MM.1S (cell line): Measurements from ENCODE around the gene TAP1.
A peak's percentile ranks its signal among the peaks of the same experiment; 100 is the strongest.

Source experiments
- DNase-seq: peaks from one replicate; pipeline ENCODE4 v3.0.0-alpha.2; 2015
- H2AFZ ChIP-seq: fragments of 300-600 bp; sonication (generic); 2 replicates; pipeline ENCODE4 v1.6.0; 2016; ENCODE audit warnings: antibody characterized with exemption, low read length
- H3F3A ChIP-seq: fragments of 300-600 bp; sonication (generic); 2 replicates; pipeline ENCODE4 v1.6.1; 2016; ENCODE audit warnings: mild to moderate bottlenecking, antibody characterized with exemption, low read length, moderate library complexity, mixed read lengths; ENCODE audit not compliant: insufficient read depth
- H3K27ac ChIP-seq: fragments of 300-600 bp; sonication (generic); 2 replicates; pipeline ENCODE4 v1.5.1; 2016; ENCODE audit warnings: mild to moderate bottlenecking, low read length
- H3K27me3 ChIP-seq: fragments of 300-600 bp; sonication (generic); replicated peaks from 2 replicates; pipeline ENCODE4 v1.6.0; 2016; ENCODE audit warnings: low read length; ENCODE audit not compliant: insufficient read depth
- H3K36me3 ChIP-seq: fragments of 300-600 bp; sonication (generic); replicated peaks from 2 replicates; pipeline ENCODE4 v1.6.1; 2016; ENCODE audit warnings: mild to moderate bottlenecking, low read length, mixed read lengths; ENCODE audit not compliant: insufficient read depth
- H3K4me1 ChIP-seq: fragments of 300-600 bp; sonication (generic); 2 replicates; pipeline ENCODE4 v1.6.1; 2016; ENCODE audit warnings: low read length, mixed read lengths
- H3K4me2 ChIP-seq: fragments of 300-600 bp; sonication (generic); 2 replicates; pipeline ENCODE4 v1.6.0; 2016; ENCODE audit warnings: low read depth, low read length
- H3K4me3 ChIP-seq: fragments of 300-600 bp; sonication (generic); 2 replicates; pipeline ENCODE4 v1.5.1; 2016; ENCODE audit warnings: low read length, mixed read lengths
- H3K79me2 ChIP-seq: fragments of 300-600 bp; sonication (generic); 2 replicates; pipeline ENCODE4 v1.6.1; 2016; ENCODE audit warnings: mixed run types, low read length, mixed read lengths
- H3K9ac ChIP-seq: fragments of 300-600 bp; sonication (generic); 2 replicates; pipeline ENCODE4 v1.6.1; 2016; ENCODE audit warnings: low read length, mixed read lengths
- H3K9me2 ChIP-seq: fragments of 300-600 bp; sonication (generic); replicated peaks from 2 replicates; pipeline ENCODE4 v1.6.1; 2016; ENCODE audit warnings: mild to moderate bottlenecking, low read length, mixed read lengths; ENCODE audit not compliant: insufficient read depth
- H3K9me3 ChIP-seq: fragments of 300-600 bp; sonication (generic); replicated peaks from 2 replicates; pipeline ENCODE4 v1.6.1; 2016; ENCODE audit warnings: mild to moderate bottlenecking, low read length, mixed read lengths; ENCODE audit not compliant: insufficient read depth
- H4K20me1 ChIP-seq: fragments of 300-600 bp; sonication (generic); 2 replicates; pipeline ENCODE4 v1.6.1; 2016; ENCODE audit warnings: mild to moderate bottlenecking, low read length, moderate library complexity, mixed read lengths; ENCODE audit not compliant: insufficient read depth
- CTCF ChIP-seq: fragments of 300-600 bp; sonication (generic); IDR thresholded peaks from 2 replicates; pipeline ENCODE4 v1.5.1; 2016; ENCODE audit warnings: antibody characterized with exemption, low read length, mixed read lengths
- EZH2 ChIP-seq: fragments of 300-600 bp; sonication (generic); optimal IDR thresholded peaks from 2 replicates; pipeline ENCODE3; 2017; ENCODE audit warnings: low read depth, mild to moderate bottlenecking, antibody characterized with exemption, low read length, mixed read lengths
- EZH2phosphoT487 ChIP-seq: fragments of 300-600 bp; sonication (generic); IDR thresholded peaks from 2 replicates; pipeline ENCODE4 v1.6.1; 2018; ENCODE audit warnings: antibody characterized with exemption, low read length

Gene TAP1

GRCh38 chr6:32819729-32820128, 33.8 kb downstream of the TAP1 start:
- no peak for DNase-seq
- TF ChIP-seq EZH2 (no peak), EZH2phosphoT487 (no peak), CTCF (no peak)
- Histone ChIP-seq H4K20me1 (no peaks in the 10 kb centered on the region), H3K4me1 (peaks cover 26% of the 10 kb centered on the region), H3K27me3 (no peaks in the 10 kb centered on the region), H3K9me2 (no peaks in the 10 kb centered on the region), H3K4me3 (no peak overlapping the region), H3K9me3 (no peaks in the 10 kb centered on the region), H3K27ac (no peak overlapping the region), H3K79me2 (no peaks in the 10 kb centered on the region), H3K36me3 (no peaks in the 10 kb centered on the region), H2AFZ (no peak overlapping the region), H3K4me2 (no peak overlapping the region), H3K9ac (no peak overlapping the region), H3F3A (peaks cover 17% of the 10 kb centered on the region)

GRCh38 chr6:32818867-32819266, 34.6 kb downstream of the TAP1 start:
- Histone ChIP-seq H3K27me3 (no peaks in the 10 kb centered on the region), H3K36me3 (no peaks in the 10 kb centered on the region), H4K20me1 (no peaks in the 10 kb centered on the region), H3K4me3 (no peak overlapping the region), H2AFZ (no peak overlapping the region), H3K4me1 (peaks cover 26% of the 10 kb centered on the region), H3K79me2 (no peaks in the 10 kb centered on the region), H3F3A (peaks cover 17% of the 10 kb centered on the region), H3K4me2 (no peak overlapping the region), H3K27ac (no peak overlapping the region), H3K9me2 (no peaks in the 10 kb centered on the region), H3K9me3 (no peaks in the 10 kb centered on the region), H3K9ac (no peak overlapping the region)
- DNase-seq: no peak
- no peak for TF ChIP-seq CTCF
- no peak for TF ChIP-seq EZH2phosphoT487
- TF ChIP-seq EZH2: no peak

GRCh38 chr6:32816746-32817204, 36.7 kb downstream of the TAP1 start, which contains the start of gene HLA-DOB:
TSS of gene HLA-DOB (minus strand) at chr6:32817002. CDS start at chr6:32816951, 51 bp downstream.
- peak within 1 kb of the TSS; percentile 60 for H2AFZ ChIP-seq
- no peaks in the 10 kb centered on the region for H3K79me2 ChIP-seq
- no peaks in the 10 kb centered on the region for H4K20me1 ChIP-seq
- peaks cover 26% of the 10 kb centered on the region for H3K4me1 ChIP-seq
- H3K27ac ChIP-seq: peak within 1 kb of the TSS; percentile 76
- H3K9me2 ChIP-seq: no peaks in the 10 kb centered on the region
- H3K27me3 ChIP-seq: no peaks in the 10 kb centered on the region
- no peaks in the 10 kb centered on the region for H3K9me3 ChIP-seq
- TF ChIP-seq EZH2: no peak
- no peak for TF ChIP-seq CTCF
- TF ChIP-seq EZH2phosphoT487: no peak
- peaks cover 17% of the 10 kb centered on the region for H3F3A ChIP-seq
- peak within 1 kb of the TSS; percentile 44 for H3K4me3 ChIP-seq
- H3K9ac ChIP-seq: peak within 1 kb of the TSS; percentile 20; the same call in 1 of the 2 replicates
- H3K4me2 ChIP-seq: peak within 1 kb of the TSS; percentile 85
- DNase-seq: peak; percentile 53
- H3K36me3 ChIP-seq: no peaks in the 10 kb centered on the region
